ENCODE data around the gene FHIT.

FHIT gene

GRCh38 chr3:60660026-60660425 lies 591.2 kb downstream of the FHIT start:
- TF ChIP-seq CTCF (IDR thresholded peaks at IDR 0.05; ENCODE audit: borderline replicate concordance, insufficient read depth, low read depth, low read length), result no peak

DNA sequence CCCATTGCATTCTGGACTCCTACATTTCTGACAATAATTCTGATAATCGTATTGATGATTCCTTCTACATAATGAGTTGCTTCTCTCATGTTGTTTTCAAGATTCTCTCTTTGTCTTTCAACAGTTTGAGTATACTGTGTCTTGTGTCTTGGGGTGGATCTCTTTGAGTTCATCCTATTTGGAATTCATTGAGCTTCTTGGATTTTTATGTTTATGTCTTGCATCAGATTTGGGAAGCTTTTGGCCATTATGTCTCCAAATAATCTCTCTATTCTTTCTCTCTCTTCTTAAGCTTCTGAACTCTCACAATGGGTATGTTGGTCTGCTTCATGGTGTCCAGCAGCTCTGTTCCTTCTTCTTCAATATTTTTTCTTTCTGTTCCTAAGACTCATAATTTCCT lies 592.2 kb downstream of the FHIT start:
- no peak overlapping the region for H3K4me3 ChIP-seq (ENCODE audit: low read depth, low read length)
- TF ChIP-seq CTCF (IDR thresholded peaks at IDR 0.05; ENCODE audit: borderline replicate concordance, insufficient read depth, low read depth, low read length), result no peak

More at GRCh38 chr3:60660026-60660425, 591.2 kb downstream of the FHIT start:
- no peak overlapping the region for H3K4me3 ChIP-seq (ENCODE audit: low read depth, low read length)

DNA sequence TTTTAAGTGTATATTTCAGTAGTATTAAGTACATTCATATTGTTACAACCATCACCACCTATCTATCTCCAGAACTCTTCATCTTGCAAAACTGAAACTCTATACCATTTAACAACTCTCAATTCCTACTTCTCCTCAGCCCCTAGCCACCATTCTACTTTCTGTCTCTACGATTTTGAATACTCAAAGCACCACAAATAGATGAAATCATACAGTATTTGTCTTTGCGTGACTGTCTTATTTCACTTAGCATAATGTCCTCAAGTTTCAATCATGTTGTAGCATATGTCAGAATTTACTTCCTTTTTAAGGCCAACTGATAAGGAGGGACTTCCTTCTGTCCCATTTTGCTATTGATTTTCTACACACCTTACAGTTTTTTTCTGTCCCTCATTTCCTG lies 593.3 kb downstream of the FHIT start:
- no peak overlapping the region for H3K4me3 ChIP-seq (ENCODE audit: low read depth, low read length)
- no peak for TF ChIP-seq CTCF (IDR thresholded peaks at IDR 0.05; ENCODE audit: borderline replicate concordance, insufficient read depth, low read depth, low read length)

DNA sequence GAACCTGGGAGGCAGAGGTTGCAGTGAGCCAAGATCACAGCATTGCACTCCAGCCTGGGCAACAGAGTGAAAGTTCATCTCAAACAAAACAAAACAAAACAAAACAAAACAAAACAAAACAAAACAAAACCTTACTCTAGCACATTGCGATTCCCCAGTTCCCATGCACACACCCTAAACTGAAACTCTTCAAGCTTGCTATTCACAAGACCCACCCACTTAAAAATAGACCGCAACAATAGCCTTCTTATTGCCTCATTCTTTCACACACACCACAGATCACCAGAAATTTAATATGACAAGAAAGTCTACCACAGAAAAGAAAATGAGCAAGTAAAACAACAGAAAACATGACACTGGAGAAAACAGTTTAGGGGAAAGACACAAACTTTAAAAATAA lies 598.4 kb downstream of the FHIT start:
- TF ChIP-seq CTCF (IDR thresholded peaks at IDR 0.05; ENCODE audit: borderline replicate concordance, insufficient read depth, low read depth, low read length), result no peak
- no peak overlapping the region for H3K4me3 ChIP-seq (ENCODE audit: low read depth, low read length)

DNA sequence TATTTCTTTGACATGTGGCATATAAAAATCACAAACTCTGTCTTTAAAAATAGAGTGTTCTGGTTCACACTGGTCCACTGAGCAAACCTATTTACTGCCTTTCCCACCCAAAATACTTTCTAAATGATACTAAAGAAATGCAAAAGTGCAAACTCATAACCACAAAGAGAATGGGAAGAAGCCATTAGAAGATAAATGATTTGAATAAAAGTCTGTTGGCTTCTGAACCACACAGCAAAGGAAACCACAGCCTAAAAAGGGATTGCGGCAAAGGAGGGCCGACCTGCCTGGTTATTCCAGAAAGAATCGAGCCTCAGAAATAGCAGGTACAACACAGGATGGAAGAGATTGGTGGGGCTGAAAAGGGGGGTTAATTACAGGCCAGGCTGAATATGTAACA lies 599.5 kb downstream of the FHIT start:
- TF ChIP-seq CTCF (IDR thresholded peaks at IDR 0.05; ENCODE audit: borderline replicate concordance, insufficient read depth, low read depth, low read length), result no peak
- no peak overlapping the region for H3K4me3 ChIP-seq (ENCODE audit: low read depth, low read length)

- H3K4me3 ChIP-seq (ENCODE audit: low read depth, low read length), result no peak overlapping the region
- TF ChIP-seq CTCF (IDR thresholded peaks at IDR 0.05; ENCODE audit: borderline replicate concordance, insufficient read depth, low read depth, low read length), result no peak
Measured at GRCh38 chr3:60650171-60650570, 601.1 kb downstream of the FHIT start.

- no peak for TF ChIP-seq CTCF (IDR thresholded peaks at IDR 0.05; ENCODE audit: borderline replicate concordance, insufficient read depth, low read depth, low read length)
- H3K4me3 ChIP-seq (ENCODE audit: low read depth, low read length), result no peak overlapping the region
Measured at GRCh38 chr3:60645801-60646200, 605.5 kb downstream of the FHIT start.
